ENCODE data around the gene NREP.
"Not testable (repeated sequence)": the region's sequence is repeated elsewhere in the genome, so short reads cannot be mapped to it uniquely, and the experiment has no call there.

NREP gene

GRCh38 chr5:111735583-111736270 lies 21.3 kb downstream of the NREP start:
- no peak overlapping the region for H3K27ac Mint-ChIP-seq
- no peak for DNase-seq

GRCh38 chr5:111734597-111734996 lies 22.4 kb downstream of the NREP start:
- Mint-ChIP-seq H3K27me3 (no peaks in the 10 kb centered on the region), H3K27ac (no peak overlapping the region)
- DNase-seq: no peak

More at GRCh38 chr5:111735583-111736270, 21.3 kb downstream of the NREP start:
- Mint-ChIP-seq H3K9me3 (no peaks in the 10 kb centered on the region), H3K4me1 (ENCODE audit: low read depth) (peaks cover 25% of the 10 kb centered on the region), H3K36me3 (ENCODE audit: low read depth) (no peaks in the 10 kb centered on the region), H3K27me3 (no peaks in the 10 kb centered on the region), H3K4me3 (no peak overlapping the region)

GRCh38 chr5:111734013-111734412 lies 23.0 kb downstream of the NREP start:
- H3K4me3 Mint-ChIP-seq: no peak overlapping the region
- H3K4me1 Mint-ChIP-seq (ENCODE audit: low read depth): peaks cover 30% of the 10 kb centered on the region
- H3K27me3 Mint-ChIP-seq: no peaks in the 10 kb centered on the region
- peak overlapping the region; percentile 26 for H3K27ac Mint-ChIP-seq
- no peaks in the 10 kb centered on the region for H3K9me3 Mint-ChIP-seq
- DNase-seq: no peak
- peaks cover 4% of the 10 kb centered on the region for H3K36me3 Mint-ChIP-seq (ENCODE audit: low read depth)

More at GRCh38 chr5:111734597-111734996, 22.4 kb downstream of the NREP start:
- Mint-ChIP-seq H3K9me3 (no peaks in the 10 kb centered on the region), H3K4me1 (ENCODE audit: low read depth) (peaks cover 30% of the 10 kb centered on the region), H3K4me3 (no peak overlapping the region), H3K36me3 (ENCODE audit: low read depth) (peaks cover 4% of the 10 kb centered on the region)

- Mint-ChIP-seq H3K27me3 (no peaks in the 10 kb centered on the region), H3K4me3 (no peak overlapping the region), H3K36me3 (ENCODE audit: low read depth) (peaks cover 4% of the 10 kb centered on the region), H3K9me3 (no peaks in the 10 kb centered on the region), H3K27ac (no peak overlapping the region), H3K4me1 (ENCODE audit: low read depth) (peaks cover 30% of the 10 kb centered on the region)
- DNase-seq: no peak
Measured at GRCh38 chr5:111733571-111733970, 23.4 kb downstream of the NREP start.

- DNase-seq: no peak
- Mint-ChIP-seq H3K27me3 (no peaks in the 10 kb centered on the region), H3K27ac (no peak overlapping the region), H3K4me1 (ENCODE audit: low read depth) (peaks cover 30% of the 10 kb centered on the region), H3K36me3 (ENCODE audit: low read depth) (peaks cover 4% of the 10 kb centered on the region), H3K9me3 (no peaks in the 10 kb centered on the region), H3K4me3 (no peak overlapping the region)
Measured at GRCh38 chr5:111731638-111732037, 25.4 kb downstream of the NREP start.

GRCh38 chr5:111730659-111731382 lies 26.2 kb downstream of the NREP start:
- peaks cover 25% of the 10 kb centered on the region for H3K4me1 Mint-ChIP-seq (ENCODE audit: low read depth)
- H3K27ac Mint-ChIP-seq: peak overlapping the region; percentile 72
- no peaks in the 10 kb centered on the region for H3K27me3 Mint-ChIP-seq
- no peaks in the 10 kb centered on the region for H3K9me3 Mint-ChIP-seq
- DNase-seq: no peak
- peaks cover 4% of the 10 kb centered on the region for H3K36me3 Mint-ChIP-seq (ENCODE audit: low read depth)
- no peak overlapping the region for H3K4me3 Mint-ChIP-seq

- no peak overlapping the region for H3K4me3 Mint-ChIP-seq
Measured at GRCh38 chr5:111728941-111729340, 28.1 kb downstream of the NREP start.

GRCh38 chr5:111726986-111727385 lies 30.0 kb downstream of the NREP start:
- H3K9me3 Mint-ChIP-seq: no peaks in the 10 kb centered on the region
- H3K27ac Mint-ChIP-seq: no peak overlapping the region
- DNase-seq: no peak
- H3K4me1 Mint-ChIP-seq (ENCODE audit: low read depth): peaks cover 14% of the 10 kb centered on the region
- no peaks in the 10 kb centered on the region for H3K27me3 Mint-ChIP-seq
- no peak overlapping the region for H3K4me3 Mint-ChIP-seq
- peaks cover 4% of the 10 kb centered on the region for H3K36me3 Mint-ChIP-seq (ENCODE audit: low read depth)

More at GRCh38 chr5:111728941-111729340, 28.1 kb downstream of the NREP start:
- Mint-ChIP-seq H3K4me1 (ENCODE audit: low read depth) (peaks cover 15% of the 10 kb centered on the region), H3K9me3 (no peaks in the 10 kb centered on the region), H3K27ac (no peak overlapping the region), H3K27me3 (no peaks in the 10 kb centered on the region), H3K36me3 (ENCODE audit: low read depth) (peaks cover 4% of the 10 kb centered on the region)
- DNase-seq: no peak

- no peak overlapping the region for H3K27ac Mint-ChIP-seq
- H3K36me3 Mint-ChIP-seq (ENCODE audit: low read depth): no peaks in the 10 kb centered on the region
- no peak for DNase-seq
- H3K4me1 Mint-ChIP-seq (ENCODE audit: low read depth): no peaks in the 10 kb centered on the region
- H3K27me3 Mint-ChIP-seq: peaks cover 5% of the 10 kb centered on the region
- no peak overlapping the region for H3K4me3 Mint-ChIP-seq
- no peaks in the 10 kb centered on the region for H3K9me3 Mint-ChIP-seq
Measured at GRCh38 chr5:111722140-111722539, 34.9 kb downstream of the NREP start.

GRCh38 chr5:111720333-111720890 lies 36.6 kb downstream of the NREP start:
- no peak overlapping the region for H3K27ac Mint-ChIP-seq
- no peaks in the 10 kb centered on the region for H3K4me1 Mint-ChIP-seq (ENCODE audit: low read depth)
- H3K4me3 Mint-ChIP-seq: no peak overlapping the region
- H3K36me3 Mint-ChIP-seq (ENCODE audit: low read depth): no peaks in the 10 kb centered on the region
- H3K27me3 Mint-ChIP-seq: peaks cover 8% of the 10 kb centered on the region
- DNase-seq: no peak
- no peaks in the 10 kb centered on the region for H3K9me3 Mint-ChIP-seq

GRCh38 chr5:111719773-111720172 lies 37.2 kb downstream of the NREP start:
- H3K9me3 Mint-ChIP-seq: no peaks in the 10 kb centered on the region

GRCh38 chr5:111716789-111717188 lies 40.2 kb downstream of the NREP start:
- H3K36me3 Mint-ChIP-seq (ENCODE audit: low read depth); DNase-seq; H3K4me1 Mint-ChIP-seq (ENCODE audit: low read depth); H3K4me3 Mint-ChIP-seq; H3K27ac Mint-ChIP-seq; H3K9me3 Mint-ChIP-seq; H3K27me3 Mint-ChIP-seq: not testable (repeated sequence)

More at GRCh38 chr5:111719773-111720172, 37.2 kb downstream of the NREP start:
- Mint-ChIP-seq H3K27ac (no peak overlapping the region), H3K4me3 (no peak overlapping the region), H3K4me1 (ENCODE audit: low read depth) (no peaks in the 10 kb centered on the region), H3K36me3 (ENCODE audit: low read depth) (no peaks in the 10 kb centered on the region), H3K27me3 (peaks cover 8% of the 10 kb centered on the region)
- DNase-seq: no peak

- no peak overlapping the region for H3K4me3 Mint-ChIP-seq
- H3K36me3 Mint-ChIP-seq (ENCODE audit: low read depth): no peaks in the 10 kb centered on the region
- H3K9me3 Mint-ChIP-seq: peaks cover 8% of the 10 kb centered on the region
- H3K27ac Mint-ChIP-seq: no peak overlapping the region
- peaks cover 6% of the 10 kb centered on the region for H3K4me1 Mint-ChIP-seq (ENCODE audit: low read depth)
- no peak for DNase-seq
- H3K27me3 Mint-ChIP-seq: no peaks in the 10 kb centered on the region
Measured at GRCh38 chr5:111707630-111708164, 49.3 kb downstream of the NREP start.

GRCh38 chr5:111706345-111706744 lies 50.6 kb downstream of the NREP start:
- H3K4me3 Mint-ChIP-seq: no peak overlapping the region
- H3K9me3 Mint-ChIP-seq: no peaks in the 10 kb centered on the region
- no peak overlapping the region for H3K27ac Mint-ChIP-seq
- peaks cover 6% of the 10 kb centered on the region for H3K4me1 Mint-ChIP-seq (ENCODE audit: low read depth)
- no peak for DNase-seq
- H3K27me3 Mint-ChIP-seq: no peaks in the 10 kb centered on the region
- no peaks in the 10 kb centered on the region for H3K36me3 Mint-ChIP-seq (ENCODE audit: low read depth)
